Naive thymus-derived CD4-positive, alpha-beta T cell (primary cell): ENCODE measurements around the gene FARSA. TPM values are rescaled to one million over a fixed set of nuclear protein-coding genes. Genes with fewer than 3 reads are reported as not detected.
A peak's percentile ranks its signal among the peaks of the same experiment; 100 is the strongest.
"Not testable (repeated sequence)": the region's sequence is repeated elsewhere in the genome, so short reads cannot be mapped to it uniquely, and the experiment has no call there.

Experiments used
- ATAC-seq: fragments of 150-1000 bp; cut with Tn5 transposase; 2 replicates; pipeline ENCODE4 v1.10.0; 2021; ENCODE audit warnings: mild to moderate bottlenecking, moderate library complexity
- CTCF ChIA-PET: fragments of 350-600 bp; sonication (Branson Sonifier 250); formaldehyde crosslinking; loops from one replicate; lab custom pipeline; 2021; ENCODE audit warnings: antibody characterized with exemption; lab: Charles Lee
- POLR2A ChIA-PET: fragments of 350-600 bp; sonication (Branson Sonifier 250); formaldehyde crosslinking; loops from one replicate; lab custom pipeline; 2021; ENCODE audit warnings: antibody characterized with exemption, inconsistent platforms; lab: Charles Lee
- DNase-seq, 9 donors: peaks; one replicate each; pipeline versions ENCODE4 v3.0.0 to v3.0.0-alpha.2; 2020 to 2022; ENCODE audit warnings: mixed read lengths in 1 of 9
- H3K27ac ChIP-seq: one replicate; pipeline ENCODE4 v1.7.0; 2013; ENCODE audit warnings: mild to moderate bottlenecking, low read depth, low read length, moderate library complexity
- H3K27me3 ChIP-seq, 2 donors: one replicate each; pipeline ENCODE4 v1.7.0; 2013; ENCODE audit warnings: low read length in 2 of 2, mild to moderate bottlenecking in 2 of 2, moderate library complexity in 2 of 2; ENCODE audit not compliant: control insufficient read depth in 2 of 2, insufficient read depth in 2 of 2
- H3K36me3 ChIP-seq, 3 experiments: 1 replicate in 2 of 3; 2 replicates in 1 of 3; pipeline ENCODE4 v1.7.0; 2013; ENCODE audit warnings: low read length in 3 of 3, mild to moderate bottlenecking in 3 of 3, moderate library complexity in 1 of 3; ENCODE audit not compliant: insufficient read depth in 3 of 3, control insufficient read depth in 2 of 3
- H3K4me1 ChIP-seq, 2 donors: one replicate each; pipeline ENCODE4 v1.7.0; 2013; ENCODE audit warnings: low read length in 2 of 2, mild to moderate bottlenecking in 2 of 2, moderate library complexity in 1 of 2; ENCODE audit not compliant: control insufficient read depth in 2 of 2, insufficient read depth in 2 of 2
- H3K4me3 ChIP-seq: 2 replicates; pipeline ENCODE4 v1.7.0; 2013; ENCODE audit warnings: mild to moderate bottlenecking, low read length
- H3K9me3 ChIP-seq, 3 experiments: 1 replicate in 2 of 3; 2 replicates in 1 of 3; pipeline ENCODE4 v1.7.0; 2013; ENCODE audit warnings: low read length in 3 of 3; ENCODE audit not compliant: control insufficient read depth in 2 of 3
- H3K27ac Mint-ChIP-seq, 9 donors: one replicate each; pipeline ENCODE4 v1.8.0; 2020 to 2022; ENCODE audit warnings: mixed read lengths in 9 of 9, mild to moderate bottlenecking in 8 of 9, moderate library complexity in 5 of 9, inconsistent platforms in 2 of 9
- H3K27me3 Mint-ChIP-seq, 5 donors: one replicate each; pipeline ENCODE4 v1.8.0; 2021 to 2022; ENCODE audit warnings: mixed read lengths in 5 of 5, mild to moderate bottlenecking in 1 of 5
- H3K36me3 Mint-ChIP-seq, 5 donors: one replicate each; pipeline ENCODE4 v1.8.0; 2020 to 2022; ENCODE audit warnings: mixed read lengths in 5 of 5, mild to moderate bottlenecking in 3 of 5, inconsistent platforms in 1 of 5
- H3K4me1 Mint-ChIP-seq, 7 donors: one replicate each; pipeline ENCODE4 v1.8.0; 2020 to 2022; ENCODE audit warnings: mixed read lengths in 7 of 7, mild to moderate bottlenecking in 3 of 7, inconsistent platforms in 1 of 7
- H3K4me3 Mint-ChIP-seq, 10 donors: one replicate each; pipeline ENCODE4 v1.8.0; 2020 to 2022; ENCODE audit warnings: mild to moderate bottlenecking in 10 of 10, mixed read lengths in 10 of 10, moderate library complexity in 6 of 10, inconsistent platforms in 2 of 10
- H3K9me3 Mint-ChIP-seq, 11 donors: one replicate each; pipeline ENCODE4 v1.8.0; 2020 to 2022; ENCODE audit warnings: mixed read lengths in 11 of 11, mild to moderate bottlenecking in 4 of 11, inconsistent platforms in 1 of 11, moderate library complexity in 1 of 11
- intact Hi-C, 2 donors: fragments of 100-400 bp; cut with micrococcal nuclease; formaldehyde crosslinking; loops; one replicate each; pipeline ENCODE4 v1.15.1; 2023
- polyA plus RNA-seq, 2 donors: library from polyadenylated mRNA; unstranded; fragments of 300-500 nt; fragmentation: Illumina TruSeq; gene quantifications; one replicate each; pipeline ENCODE4 v1.2.3, GENCODE V29; 2021
- total RNA-seq, 6 experiments: library from RNA in 5 of 6; stranded (reverse) in 5 of 6; gene quantifications; 1 replicate in 5 of 6; 2 replicates in 1 of 6; pipeline ENCODE4 v1.2.3 and lab custom pipeline; 2021 to 2026

The FARSA gene
- total and polyA plus RNA-seq, 7 experiments from 2014 or later = 25.9 to 109 (median 58.0) TPM

DNA sequence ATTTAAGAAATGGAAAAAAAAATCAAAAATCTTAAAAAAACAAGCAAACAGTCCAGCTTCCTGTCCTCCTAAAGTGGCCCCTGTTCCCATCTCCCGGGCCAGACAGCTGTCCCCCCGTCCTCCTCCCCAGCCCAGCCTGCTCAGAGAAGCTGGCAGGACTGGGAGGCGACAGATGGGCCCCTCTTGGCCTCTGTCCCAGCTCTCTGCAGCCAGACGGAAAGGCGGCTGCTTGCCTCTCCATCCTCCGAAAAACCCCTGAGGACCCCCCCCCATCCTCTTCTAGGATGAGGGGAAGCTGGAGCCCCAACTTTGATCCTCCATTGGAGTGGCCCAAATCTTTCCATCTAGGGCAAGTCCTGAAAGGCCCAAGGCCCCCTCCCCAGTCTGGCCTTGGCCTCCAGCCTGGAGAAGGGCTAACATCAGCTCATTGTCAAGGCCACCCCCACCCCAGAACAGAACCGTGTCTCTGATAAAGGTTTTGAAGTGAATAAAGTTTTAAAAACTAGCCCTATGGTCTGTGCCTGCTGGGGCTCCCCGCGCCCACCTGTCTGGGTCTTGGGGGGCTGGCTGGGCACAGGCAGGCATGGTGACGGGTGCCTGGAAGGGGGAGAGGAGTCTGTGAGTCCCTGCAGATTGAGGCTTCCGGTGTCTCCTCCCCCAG lies 19.8 kb upstream of the FARSA start:
- H3K36me3 Mint-ChIP-seq = peaks cover 4 to 21% (median 5%) of the 10 kb centered on the region in 5 donors
- DNase-seq = no peak

DNA sequence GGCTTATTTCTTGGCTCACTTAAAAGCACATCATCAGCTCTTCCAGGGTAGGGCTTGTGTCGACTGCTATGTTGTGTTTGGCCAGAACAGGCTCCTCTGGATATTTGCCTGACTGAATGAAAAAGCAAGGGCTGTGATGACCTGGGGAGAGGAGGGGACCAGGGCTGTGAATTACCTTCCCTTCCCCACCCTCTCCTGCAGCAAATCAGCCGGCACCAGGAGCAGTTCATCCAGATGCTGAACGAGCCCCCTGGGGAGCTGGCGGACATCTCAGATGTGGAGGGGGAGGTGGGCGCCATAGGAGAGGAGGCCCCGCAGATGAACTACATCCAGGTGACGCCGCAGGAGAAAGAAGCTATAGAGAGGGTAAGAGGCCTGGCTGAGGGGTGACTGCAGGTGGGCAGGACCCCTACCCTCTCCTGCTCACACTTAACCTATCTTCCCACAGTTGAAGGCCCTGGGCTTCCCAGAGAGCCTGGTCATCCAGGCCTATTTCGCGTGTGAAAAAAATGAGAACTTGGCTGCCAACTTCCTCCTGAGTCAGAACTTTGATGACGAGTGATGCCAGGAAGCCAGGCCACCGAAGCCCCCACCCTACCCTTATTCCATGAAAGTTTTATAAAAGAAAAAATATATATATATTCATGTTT lies 19.1 kb upstream of the FARSA start:
- no peak overlapping the region for H3K4me3 Mint-ChIP-seq
- Histone ChIP-seq H3K9me3 (no peaks in the 10 kb centered on the region), H3K4me3 (no peak overlapping the region), H3K36me3 (peaks cover 4 to 69% (median 28%) of the 10 kb centered on the region in 3 experiments), H3K27ac (no peak overlapping the region), H3K4me1 (peaks cover 0 to 11% of the 10 kb centered on the region in 2 donors), H3K27me3 (no peaks in the 10 kb centered on the region)
- ATAC-seq (no peak), DNase-seq (no peak)
- peaks cover 19 to 48% (median 27%) of the 10 kb centered on the region in 7 donors for H3K4me1 Mint-ChIP-seq
- peak overlapping the region in 1 of 9 donors; percentile 4 for H3K27ac Mint-ChIP-seq
- H3K9me3 Mint-ChIP-seq = no peaks in the 10 kb centered on the region
- H3K36me3 Mint-ChIP-seq = peaks cover 4 to 25% (median 7%) of the 10 kb centered on the region in 5 donors
- intact Hi-C loops = no loop called here
- ChIA-PET CTCF (interaction anchor here (0.5 to 1.9 kb wide), 5 partner anchors 13 to 67 kb away, joined by 3 to 12 read pairs (median 4); no protein-coding TSS in a partner anchor), POLR2A (interaction anchor here (0.9 to 2.6 kb wide), 6 partner anchors 8 to 62 kb away, joined by 3 to 8 read pairs (median 4); partner anchors contain the start of genes CALR and GCDH)
- no peaks in the 10 kb centered on the region for H3K27me3 Mint-ChIP-seq

More for the DNA sequence above, 19.8 kb upstream of the FARSA start:
- no peaks in the 10 kb centered on the region for H3K27me3 ChIP-seq
- H3K4me1 Mint-ChIP-seq = peaks cover 19 to 44% (median 25%) of the 10 kb centered on the region in 7 donors
- peak overlapping the region in 1 of 10 donors; percentile 21 for H3K4me3 Mint-ChIP-seq
- no peak overlapping the region for H3K4me3 ChIP-seq
- ChIA-PET POLR2A (interaction anchor here (1.2 to 2.6 kb wide), 4 partner anchors 12 to 63 kb away, joined by 3 to 8 read pairs (median 4); partner anchors contain the start of genes CALR and GCDH), CTCF (interaction anchor here (0.5 to 1.9 kb wide), 5 partner anchors 12 to 68 kb away, joined by 3 to 12 read pairs (median 4); no protein-coding TSS in a partner anchor)
- intact Hi-C loops = no loop called here
- no peaks in the 10 kb centered on the region for H3K9me3 ChIP-seq
- no peak for ATAC-seq
- H3K9me3 Mint-ChIP-seq = no peaks in the 10 kb centered on the region
- H3K27ac Mint-ChIP-seq = peak overlapping the region in 1 of 9 donors; percentile 52
- H3K27me3 Mint-ChIP-seq = no peaks in the 10 kb centered on the region
- peaks cover 4 to 62% (median 22%) of the 10 kb centered on the region in 3 experiments for H3K36me3 ChIP-seq
- H3K4me1 ChIP-seq = peaks cover 0 to 11% of the 10 kb centered on the region in 2 donors
- H3K27ac ChIP-seq = no peak overlapping the region

DNA sequence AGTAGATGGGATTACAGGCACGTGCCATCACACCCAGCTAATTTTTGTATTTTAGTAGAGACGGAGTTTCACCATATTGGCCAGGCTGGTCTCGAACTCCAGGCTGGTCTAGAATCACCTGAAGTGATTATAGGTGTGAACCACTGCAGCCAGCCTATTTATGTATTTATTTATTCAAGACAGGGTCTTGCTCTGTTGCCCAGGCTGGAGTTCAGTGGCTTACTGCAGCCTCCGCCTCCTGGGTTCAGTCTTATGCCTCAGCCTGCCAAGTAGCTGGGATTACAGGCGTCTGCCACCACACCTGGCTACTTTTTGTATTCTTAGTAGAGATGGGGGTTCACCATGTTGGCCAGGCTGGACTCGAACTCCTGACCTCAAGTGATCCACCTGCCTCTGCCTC lies 18.5 kb upstream of the FARSA start:
- peaks cover 4 to 26% (median 9%) of the 10 kb centered on the region in 5 donors for H3K36me3 Mint-ChIP-seq
- peaks cover 20 to 47% (median 28%) of the 10 kb centered on the region in 7 donors for H3K4me1 Mint-ChIP-seq
- intact Hi-C loops, H3K4me3 ChIP-seq, H3K27me3 Mint-ChIP-seq, H3K9me3 Mint-ChIP-seq, H3K27ac ChIP-seq, ATAC-seq, H3K27me3 ChIP-seq, H3K9me3 ChIP-seq, DNase-seq: not testable (repeated sequence)
- Histone ChIP-seq H3K4me1 (peaks cover 0 to 11% of the 10 kb centered on the region in 2 donors), H3K36me3 (peaks cover 4 to 73% (median 28%) of the 10 kb centered on the region in 3 experiments)
- peak overlapping the region in 1 of 9 donors; percentile 21 for H3K27ac Mint-ChIP-seq
- ChIA-PET CTCF (interaction anchor here (1.3 kb wide), 1 partner anchor 67 kb away, joined by 4 read pairs; no protein-coding TSS in a partner anchor), POLR2A (interaction anchor here (0.9 to 2.6 kb wide), 6 partner anchors 8 to 61 kb away, joined by 3 to 8 read pairs (median 4); partner anchors contain the start of genes CALR and GCDH)
- peak overlapping the region in 1 of 10 donors; percentile 16 for H3K4me3 Mint-ChIP-seq

DNA sequence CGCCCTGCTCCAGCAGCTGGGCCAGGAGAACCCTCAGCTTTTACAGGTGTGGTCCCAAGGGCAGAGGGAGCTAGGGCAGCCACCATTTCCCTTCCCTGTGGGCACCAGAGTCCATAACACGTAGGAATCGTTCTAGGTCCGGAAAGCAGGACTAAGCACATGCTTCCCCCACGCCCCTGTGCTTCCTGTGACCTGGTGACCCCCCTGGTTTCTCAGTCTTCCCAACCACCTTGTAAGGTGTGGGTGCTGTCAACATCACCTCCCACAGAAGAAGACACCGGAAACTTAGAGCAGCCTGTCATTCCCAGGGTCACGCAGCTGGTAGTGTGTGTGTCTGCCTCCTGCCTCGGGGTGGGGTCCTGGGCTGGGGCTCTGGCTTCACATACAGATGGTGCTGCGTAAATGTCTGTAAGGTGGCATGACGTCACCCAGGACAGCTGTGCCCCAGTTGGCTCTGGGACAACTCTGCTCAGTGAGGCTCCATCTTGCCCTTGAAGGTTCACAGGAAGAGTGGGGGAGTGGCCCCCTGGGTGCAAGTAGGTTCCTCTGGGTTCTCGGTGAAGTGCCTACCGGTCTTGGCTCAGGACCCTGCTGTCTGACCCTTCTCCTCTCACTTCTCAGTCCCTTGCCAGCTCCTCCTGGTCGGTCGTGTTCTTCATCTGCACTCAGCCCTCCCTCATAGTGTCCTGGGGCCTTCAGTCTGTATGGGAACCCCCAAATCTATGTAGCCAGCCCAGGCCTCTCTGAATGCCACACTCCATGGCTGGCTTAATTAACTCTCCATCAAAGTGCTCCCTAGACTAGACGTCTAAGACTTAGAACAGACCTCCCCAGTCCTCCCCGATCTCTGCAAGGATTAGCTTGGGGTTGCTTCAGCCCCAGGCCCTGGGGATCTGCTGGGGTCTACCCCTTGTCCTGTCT lies 16.1 kb upstream of the FARSA start:
- Mint-ChIP-seq H3K4me1 (peaks cover 19 to 49% (median 29%) of the 10 kb centered on the region in 7 donors), H3K9me3 (peaks cover 0 to 4% (median 0%) of the 10 kb centered on the region in 11 donors), H3K36me3 (peaks cover 4 to 32% (median 9%) of the 10 kb centered on the region in 5 donors), H3K4me3 (peak overlapping the region in 1 of 10 donors; percentile 20), H3K27ac (peak overlapping the region in 4 of 9 donors; percentile 13 to 51 (median 36)), H3K27me3 (peaks cover 0 to 3% (median 0%) of the 10 kb centered on the region in 5 donors)
- Histone ChIP-seq H3K27ac (no peak overlapping the region), H3K4me1 (peaks cover 12 to 13% of the 10 kb centered on the region in 2 donors), H3K4me3 (no peak overlapping the region), H3K36me3 (peaks cover 4 to 75% (median 30%) of the 10 kb centered on the region in 3 experiments), H3K9me3 (no peaks in the 10 kb centered on the region), H3K27me3 (no peaks in the 10 kb centered on the region)
- intact Hi-C loops = no loop called here
- ATAC-seq = no peak
- no peak for DNase-seq
- ChIA-PET POLR2A (interaction anchor here (0.6 to 1.5 kb wide), 5 partner anchors 17 to 984 kb away, joined by 3 to 7 read pairs (median 3); partner anchors contain the start of gene FARSA), CTCF (interaction anchor here (0.6 to 0.7 kb wide), 2 partner anchors 67 to 111 kb away, joined by 3 to 6 read pairs; no protein-coding TSS in a partner anchor)

DNA sequence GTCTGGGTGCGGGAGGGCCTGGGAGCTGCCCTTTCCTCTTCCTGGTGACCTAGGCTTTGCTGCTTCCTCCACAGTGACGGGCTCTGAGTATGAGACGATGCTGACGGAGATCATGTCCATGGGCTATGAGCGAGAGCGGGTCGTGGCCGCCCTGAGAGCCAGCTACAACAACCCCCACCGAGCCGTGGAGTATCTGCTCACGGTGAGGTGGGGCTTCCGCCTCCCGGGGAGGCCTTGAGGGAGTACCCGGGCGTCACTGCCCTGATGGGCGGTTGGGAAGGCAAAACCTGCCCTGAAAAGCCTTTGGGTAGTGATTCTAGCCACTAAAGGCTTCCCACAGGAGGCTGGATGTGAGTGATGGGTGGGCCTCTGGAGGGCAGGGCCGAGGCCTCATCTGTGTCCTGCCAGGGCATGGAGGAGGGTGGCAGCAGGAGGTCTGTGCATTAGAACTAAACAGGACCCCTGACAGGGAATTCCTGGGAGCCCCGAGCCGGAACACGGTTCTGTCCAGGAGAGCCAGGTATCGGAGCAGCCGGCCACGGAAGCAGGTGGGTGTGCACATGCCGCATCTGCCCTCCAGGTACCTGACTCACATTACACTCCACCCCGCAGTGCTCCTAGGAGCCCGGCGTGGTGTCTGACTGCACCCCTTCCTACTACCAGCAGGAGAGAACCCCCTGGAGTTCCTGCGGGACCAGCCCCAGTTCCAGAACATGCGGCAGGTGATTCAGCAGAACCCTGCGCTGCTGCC lies 15.3 kb upstream of the FARSA start:
- H3K36me3 ChIP-seq = peaks cover 4 to 76% (median 26%) of the 10 kb centered on the region in 3 experiments
- DNase-seq (no peak), ATAC-seq (no peak)
- H3K36me3 Mint-ChIP-seq = peaks cover 0 to 36% (median 9%) of the 10 kb centered on the region in 5 donors
- ChIA-PET POLR2A (interaction anchor here (0.7 to 2.0 kb wide), 6 partner anchors 8 to 70 kb away, joined by 3 to 13 read pairs (median 6); partner anchors contain the start of genes CALR, FARSA, GADD45GIP1 and GCDH), CTCF (interaction anchor here (1.6 kb wide), 1 partner anchor 16 kb away, joined by 6 read pairs; no protein-coding TSS in a partner anchor)
- intact Hi-C loops = no loop called here
- H3K4me1 ChIP-seq = peaks cover 15 to 16% of the 10 kb centered on the region in 2 donors
- H3K4me3 Mint-ChIP-seq = no peak overlapping the region
- no peak overlapping the region for H3K27ac ChIP-seq
- peaks cover 0 to 4% (median 0%) of the 10 kb centered on the region in 11 donors for H3K9me3 Mint-ChIP-seq
- no peaks in the 10 kb centered on the region for H3K9me3 ChIP-seq
- H3K27ac Mint-ChIP-seq = peak overlapping the region in 1 of 9 donors; percentile 34
- H3K27me3 Mint-ChIP-seq = peaks cover 0 to 3% (median 0%) of the 10 kb centered on the region in 5 donors
- peaks cover 13 to 47% (median 28%) of the 10 kb centered on the region in 7 donors for H3K4me1 Mint-ChIP-seq
- H3K4me3 ChIP-seq = no peak overlapping the region
- no peaks in the 10 kb centered on the region for H3K27me3 ChIP-seq
